Measurements from ENCODE around the gene TNKS1BP1.
"Not testable (repeated sequence)": the region's sequence is repeated elsewhere in the genome, so short reads cannot be mapped to it uniquely, and the experiment has no call there.

TNKS1BP1 gene

GRCh38 chr11:57301711-57302423 lies 22.9 kb downstream of the TNKS1BP1 start:
- Histone ChIP-seq H3K27ac (ENCODE audit: low read depth, low read length) (no peak overlapping the region), H3K9ac (ENCODE audit: low read length in 5 of 5) (no peak overlapping the region), H3K4me1 (ENCODE audit: control insufficient read depth in 5 of 5, insufficient read depth in 5 of 5, low read length in 5 of 5) (peaks cover under 1 to 34% (median 26%) of the 10 kb centered on the region in 5 donors), H3K36me3 (ENCODE audit: control insufficient read depth in 5 of 5, insufficient read depth in 5 of 5, low read length in 5 of 5) (peaks cover 8 to 71% (median 67%) of the 10 kb centered on the region in 5 donors), H3K9me3 (ENCODE audit: control insufficient read depth in 5 of 5, low read length in 5 of 5) (peaks cover 5 to 22% (median 16%) of the 10 kb centered on the region in 5 donors), H3K4me3 (ENCODE audit: low read depth in 1 of 5, low read length in 5 of 5) (no peak overlapping the region), H3K27me3 (ENCODE audit: control insufficient read depth in 5 of 5, insufficient read depth in 4 of 5, low read length in 5 of 5) (no peaks in the 10 kb centered on the region)

- Histone ChIP-seq H3K4me3 (ENCODE audit: low read depth in 1 of 5, low read length in 5 of 5) (no peak overlapping the region), H3K36me3 (ENCODE audit: control insufficient read depth in 5 of 5, insufficient read depth in 5 of 5, low read length in 5 of 5) (peaks cover 11 to 71% (median 69%) of the 10 kb centered on the region in 5 donors)
Measured at GRCh38 chr11:57300785-57301184, 24.0 kb downstream of the TNKS1BP1 start.

GRCh38 chr11:57299150-57299737 lies 25.5 kb downstream of the TNKS1BP1 start:
- Histone ChIP-seq H3K27ac (ENCODE audit: low read depth, low read length) (no peak overlapping the region), H3K4me1 (ENCODE audit: control insufficient read depth in 5 of 5, insufficient read depth in 5 of 5, low read length in 5 of 5) (peaks cover 2 to 17% (median 10%) of the 10 kb centered on the region in 5 donors), H3K9me3 (ENCODE audit: control insufficient read depth in 5 of 5, low read length in 5 of 5) (peaks cover 5 to 22% (median 16%) of the 10 kb centered on the region in 5 donors), H3K36me3 (ENCODE audit: control insufficient read depth in 5 of 5, insufficient read depth in 5 of 5, low read length in 5 of 5) (peaks cover 11 to 69% (median 63%) of the 10 kb centered on the region in 5 donors), H3K27me3 (ENCODE audit: control insufficient read depth in 5 of 5, insufficient read depth in 4 of 5, low read length in 5 of 5) (no peaks in the 10 kb centered on the region), H3K9ac (ENCODE audit: low read length in 5 of 5) (no peak overlapping the region), H3K4me3 (ENCODE audit: low read depth in 1 of 5, low read length in 5 of 5) (no peak overlapping the region)

More at GRCh38 chr11:57300785-57301184, 24.0 kb downstream of the TNKS1BP1 start:
- H3K9ac ChIP-seq (ENCODE audit: low read length in 5 of 5): no peak overlapping the region
- peaks cover 0 to 24% (median 18%) of the 10 kb centered on the region in 5 donors for H3K4me1 ChIP-seq (ENCODE audit: control insufficient read depth in 5 of 5, insufficient read depth in 5 of 5, low read length in 5 of 5)
- no peak overlapping the region for H3K27ac ChIP-seq (ENCODE audit: low read depth, low read length)
- peaks cover 5 to 22% (median 16%) of the 10 kb centered on the region in 5 donors for H3K9me3 ChIP-seq (ENCODE audit: control insufficient read depth in 5 of 5, low read length in 5 of 5)
- no peaks in the 10 kb centered on the region for H3K27me3 ChIP-seq (ENCODE audit: control insufficient read depth in 5 of 5, insufficient read depth in 4 of 5, low read length in 5 of 5)

GRCh38 chr11:57297221-57297620 lies 27.5 kb downstream of the TNKS1BP1 start:
- Histone ChIP-seq H3K9ac (ENCODE audit: low read length in 5 of 5) (no peak overlapping the region), H3K27ac (ENCODE audit: low read depth, low read length) (no peak overlapping the region), H3K4me3 (ENCODE audit: low read depth in 1 of 5, low read length in 5 of 5) (no peak overlapping the region), H3K9me3 (ENCODE audit: control insufficient read depth in 5 of 5, low read length in 5 of 5) (peaks cover 5 to 22% (median 16%) of the 10 kb centered on the region in 5 donors), H3K4me1 (ENCODE audit: control insufficient read depth in 5 of 5, insufficient read depth in 5 of 5, low read length in 5 of 5) (peaks cover 2 to 14% (median 9%) of the 10 kb centered on the region in 5 donors), H3K27me3 (ENCODE audit: control insufficient read depth in 5 of 5, insufficient read depth in 4 of 5, low read length in 5 of 5) (no peaks in the 10 kb centered on the region), H3K36me3 (ENCODE audit: control insufficient read depth in 5 of 5, insufficient read depth in 5 of 5, low read length in 5 of 5) (peaks cover 11 to 55% (median 49%) of the 10 kb centered on the region in 5 donors)

GRCh38 chr11:57296205-57296604 lies 28.5 kb downstream of the TNKS1BP1 start:
- H3K9ac ChIP-seq (ENCODE audit: low read length in 5 of 5); H3K27me3 ChIP-seq (ENCODE audit: control insufficient read depth in 5 of 5, insufficient read depth in 4 of 5, low read length in 5 of 5); H3K4me3 ChIP-seq (ENCODE audit: low read depth in 1 of 5, low read length in 5 of 5); H3K27ac ChIP-seq (ENCODE audit: low read depth, low read length): not testable (repeated sequence)
- Histone ChIP-seq H3K4me1 (ENCODE audit: control insufficient read depth in 5 of 5, insufficient read depth in 5 of 5, low read length in 5 of 5) (peaks cover 2 to 14% (median 9%) of the 10 kb centered on the region in 5 donors), H3K9me3 (ENCODE audit: control insufficient read depth in 5 of 5, low read length in 5 of 5) (peaks cover 5 to 22% (median 16%) of the 10 kb centered on the region in 5 donors), H3K36me3 (ENCODE audit: control insufficient read depth in 5 of 5, insufficient read depth in 5 of 5, low read length in 5 of 5) (peaks cover 11 to 45% (median 39%) of the 10 kb centered on the region in 5 donors)

GRCh38 chr11:57294225-57295131 lies 30.3 kb downstream of the TNKS1BP1 start:
- H3K27ac ChIP-seq (ENCODE audit: low read depth, low read length): peak overlapping the region; percentile 29
- no peak overlapping the region for H3K9ac ChIP-seq (ENCODE audit: low read length in 5 of 5)
- no peaks in the 10 kb centered on the region for H3K27me3 ChIP-seq (ENCODE audit: control insufficient read depth in 5 of 5, insufficient read depth in 4 of 5, low read length in 5 of 5)
- peaks cover 2 to 16% (median 10%) of the 10 kb centered on the region in 5 donors for H3K4me1 ChIP-seq (ENCODE audit: control insufficient read depth in 5 of 5, insufficient read depth in 5 of 5, low read length in 5 of 5)
- no peak overlapping the region for H3K4me3 ChIP-seq (ENCODE audit: low read depth in 1 of 5, low read length in 5 of 5)
- peaks cover 5 to 11% (median 6%) of the 10 kb centered on the region in 5 donors for H3K9me3 ChIP-seq (ENCODE audit: control insufficient read depth in 5 of 5, low read length in 5 of 5)
- H3K36me3 ChIP-seq (ENCODE audit: control insufficient read depth in 5 of 5, insufficient read depth in 5 of 5, low read length in 5 of 5): peaks cover 11 to 27% (median 22%) of the 10 kb centered on the region in 5 donors

- Histone ChIP-seq H3K27me3 (ENCODE audit: control insufficient read depth in 5 of 5, insufficient read depth in 4 of 5, low read length in 5 of 5) (no peaks in the 10 kb centered on the region), H3K9me3 (ENCODE audit: control insufficient read depth in 5 of 5, low read length in 5 of 5) (no peaks in the 10 kb centered on the region), H3K4me3 (ENCODE audit: low read depth in 1 of 5, low read length in 5 of 5) (no peak overlapping the region), H3K36me3 (ENCODE audit: control insufficient read depth in 5 of 5, insufficient read depth in 5 of 5, low read length in 5 of 5) (no peaks in the 10 kb centered on the region), H3K9ac (ENCODE audit: low read length in 5 of 5) (no peak overlapping the region), H3K4me1 (ENCODE audit: control insufficient read depth in 5 of 5, insufficient read depth in 5 of 5, low read length in 5 of 5) (peaks cover 11 to 27% (median 21%) of the 10 kb centered on the region in 5 donors), H3K27ac (ENCODE audit: low read depth, low read length) (no peak overlapping the region)
Measured at GRCh38 chr11:57290288-57290687, 34.5 kb downstream of the TNKS1BP1 start.

GRCh38 chr11:57288771-57289579 lies 35.8 kb downstream of the TNKS1BP1 start:
- Histone ChIP-seq H3K27ac (ENCODE audit: low read depth, low read length) (peak overlapping the region; percentile 38), H3K9me3 (ENCODE audit: control insufficient read depth in 5 of 5, low read length in 5 of 5) (no peaks in the 10 kb centered on the region), H3K4me1 (ENCODE audit: control insufficient read depth in 5 of 5, insufficient read depth in 5 of 5, low read length in 5 of 5) (peaks cover 9 to 21% (median 14%) of the 10 kb centered on the region in 5 donors), H3K4me3 (ENCODE audit: low read depth in 1 of 5, low read length in 5 of 5) (no peak overlapping the region), H3K9ac (ENCODE audit: low read length in 5 of 5) (peak overlapping the region in 1 of 5 donors; percentile 3), H3K27me3 (ENCODE audit: control insufficient read depth in 5 of 5, insufficient read depth in 4 of 5, low read length in 5 of 5) (no peaks in the 10 kb centered on the region), H3K36me3 (ENCODE audit: control insufficient read depth in 5 of 5, insufficient read depth in 5 of 5, low read length in 5 of 5) (no peaks in the 10 kb centered on the region)

- no peaks in the 10 kb centered on the region for H3K36me3 ChIP-seq (ENCODE audit: control insufficient read depth in 5 of 5, insufficient read depth in 5 of 5, low read length in 5 of 5)
- no peaks in the 10 kb centered on the region for H3K27me3 ChIP-seq (ENCODE audit: control insufficient read depth in 5 of 5, insufficient read depth in 4 of 5, low read length in 5 of 5)
- H3K9ac ChIP-seq (ENCODE audit: low read length in 5 of 5): no peak overlapping the region
- no peak overlapping the region for H3K27ac ChIP-seq (ENCODE audit: low read depth, low read length)
- peaks cover 9 to 17% (median 14%) of the 10 kb centered on the region in 5 donors for H3K4me1 ChIP-seq (ENCODE audit: control insufficient read depth in 5 of 5, insufficient read depth in 5 of 5, low read length in 5 of 5)
- no peak overlapping the region for H3K4me3 ChIP-seq (ENCODE audit: low read depth in 1 of 5, low read length in 5 of 5)
- no peaks in the 10 kb centered on the region for H3K9me3 ChIP-seq (ENCODE audit: control insufficient read depth in 5 of 5, low read length in 5 of 5)
Measured at GRCh38 chr11:57287884-57288283, 36.9 kb downstream of the TNKS1BP1 start.
